GM12878 (cell line): ENCODE results near the gene ITGB8.

ENCODE experiments used
- CBX5 ChIP-seq: sonication (generic); IDR thresholded peaks from 2 replicates; pipeline ENCODE4 v1.6.1; 2016; ENCODE audit warnings: low read depth, moderate library complexity, mild to moderate bottlenecking, inconsistent platforms
- CEBPB ChIP-seq, 2 experiments: fragments of 150-350 bp in 1 of 2; IDR thresholded peaks; 2 replicates each; pipeline ENCODE4 v1.6.1; 2012 to 2014; ENCODE audit warnings: low read depth in 2 of 2, low read length in 2 of 2, borderline replicate concordance in 1 of 2, inconsistent platforms in 1 of 2
- DPF2 ChIP-seq: fragments of 450-650 bp; IDR thresholded peaks from 2 replicates; pipeline ENCODE4 v1.6.1; 2017; ENCODE audit warnings: mild to moderate bottlenecking
- GABPA ChIP-seq: IDR thresholded peaks from 2 replicates; pipeline ENCODE4 v1.6.1; 2014; ENCODE audit warnings: antibody characterized with exemption, low read depth, mild to moderate bottlenecking, inconsistent platforms
- TAF1 ChIP-seq: IDR thresholded peaks from 2 replicates; pipeline ENCODE4 v1.6.1; 2011; ENCODE audit warnings: mild to moderate bottlenecking, low read depth, low read length, borderline replicate concordance

DNA sequence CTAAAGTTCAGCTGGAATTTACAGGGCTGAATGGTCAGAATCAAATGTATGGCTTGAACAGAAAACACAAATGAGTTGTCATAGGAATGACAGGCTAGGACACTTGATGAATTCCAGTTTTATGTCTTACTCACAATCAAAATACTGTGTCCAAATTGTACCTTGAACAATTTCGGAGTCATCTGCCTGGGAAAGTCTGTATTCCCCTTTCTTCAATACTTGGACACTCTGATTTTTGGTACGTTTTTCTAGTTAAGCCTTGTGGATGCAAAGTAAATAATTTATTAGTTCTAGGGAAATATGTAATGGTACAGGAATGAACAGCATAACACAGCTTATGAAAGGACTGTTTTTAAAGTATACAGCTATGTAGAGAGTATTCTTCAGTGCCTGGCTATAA is 100.4 kb downstream of the ITGB8 start:
- TF ChIP-seq TAF1 (no peak), GABPA (no peak), DPF2 (no peak), CEBPB (IDR thresholded peaks at IDR 0.05; ENCODE audit: borderline replicate concordance in 1 of 2, low read depth in 2 of 2, low read length in 2 of 2) (no peak), CBX5 (no peak)
